ENCODE data around the gene PLXND1. TPM values are rescaled to one million over a fixed set of nuclear protein-coding genes. Genes with fewer than 3 reads are reported as not detected.

PLXND1 gene
- total RNA-seq, 1 donor from 2014 or later: 1,753 TPM

GRCh38 chr3:129598484-129598883 lies 8.0 kb downstream of the PLXND1 start:
- TF ChIP-seq CTCF (IDR thresholded peaks at IDR 0.05; ENCODE audit: unreplicated experiment): no peak
- no peak for DNase-seq (ENCODE audit: low spot score)
- Mint-ChIP-seq H3K27me3 (ENCODE audit: unreplicated experiment) (peaks cover 14% of the 10 kb centered on the region), H3K27ac (ENCODE audit: unreplicated experiment) (peak overlapping the region; percentile 94), H3K4me3 (ENCODE audit: unreplicated experiment) (peak overlapping the region; percentile 100), H3K9me3 (ENCODE audit: unreplicated experiment) (no peaks in the 10 kb centered on the region), H3K4me1 (ENCODE audit: unreplicated experiment) (peaks cover 85% of the 10 kb centered on the region), H3K36me3 (ENCODE audit: low read depth, unreplicated experiment) (peaks cover 51% of the 10 kb centered on the region)

- no peak for TF ChIP-seq CTCF (IDR thresholded peaks at IDR 0.05; ENCODE audit: unreplicated experiment)
- no peaks in the 10 kb centered on the region for H3K9me3 Mint-ChIP-seq (ENCODE audit: unreplicated experiment)
- peaks cover 46% of the 10 kb centered on the region for H3K36me3 Mint-ChIP-seq (ENCODE audit: low read depth, unreplicated experiment)
- H3K27me3 Mint-ChIP-seq (ENCODE audit: unreplicated experiment): peaks cover 14% of the 10 kb centered on the region
- no peak overlapping the region for H3K27ac Mint-ChIP-seq (ENCODE audit: unreplicated experiment)
- H3K4me1 Mint-ChIP-seq (ENCODE audit: unreplicated experiment): peaks cover 90% of the 10 kb centered on the region
- no peak for DNase-seq (ENCODE audit: low spot score)
- peak overlapping the region; percentile 87 for H3K4me3 Mint-ChIP-seq (ENCODE audit: unreplicated experiment)
Observed at GRCh38 chr3:129598000-129598381, 8.5 kb downstream of the PLXND1 start.

- no peak for TF ChIP-seq CTCF (IDR thresholded peaks at IDR 0.05; ENCODE audit: unreplicated experiment)
- H3K9me3 Mint-ChIP-seq (ENCODE audit: unreplicated experiment): no peaks in the 10 kb centered on the region
- peak overlapping the region; percentile 25 for H3K4me3 Mint-ChIP-seq (ENCODE audit: unreplicated experiment)
Observed at GRCh38 chr3:129597087-129597999, 9.1 kb downstream of the PLXND1 start.

GRCh38 chr3:129596194-129597086 lies 10.0 kb downstream of the PLXND1 start:
- Mint-ChIP-seq H3K4me3 (ENCODE audit: unreplicated experiment) (peak overlapping the region; percentile 69), H3K27ac (ENCODE audit: unreplicated experiment) (no peak overlapping the region), H3K4me1 (ENCODE audit: unreplicated experiment) (peaks cover 86% of the 10 kb centered on the region), H3K36me3 (ENCODE audit: low read depth, unreplicated experiment) (peaks cover 35% of the 10 kb centered on the region), H3K27me3 (ENCODE audit: unreplicated experiment) (peaks cover 11% of the 10 kb centered on the region), H3K9me3 (ENCODE audit: unreplicated experiment) (no peaks in the 10 kb centered on the region)
- DNase-seq (ENCODE audit: low spot score): no peak
- no peak for TF ChIP-seq CTCF (IDR thresholded peaks at IDR 0.05; ENCODE audit: unreplicated experiment)

More at GRCh38 chr3:129597087-129597999, 9.1 kb downstream of the PLXND1 start:
- peaks cover 40% of the 10 kb centered on the region for H3K36me3 Mint-ChIP-seq (ENCODE audit: low read depth, unreplicated experiment)
- no peak for DNase-seq (ENCODE audit: low spot score)
- peaks cover 86% of the 10 kb centered on the region for H3K4me1 Mint-ChIP-seq (ENCODE audit: unreplicated experiment)
- no peak overlapping the region for H3K27ac Mint-ChIP-seq (ENCODE audit: unreplicated experiment)
- peaks cover 11% of the 10 kb centered on the region for H3K27me3 Mint-ChIP-seq (ENCODE audit: unreplicated experiment)
